GM19328 (cell line): ENCODE results near the gene HOXA6.

Experiments
- ATAC-seq: cut with Tn5 transposase; IDR thresholded peaks from one replicate; pipeline ENCODE4 v1.9.1; 2021; ENCODE audit warnings: mild to moderate bottlenecking, moderate library complexity; ENCODE audit not compliant: unreplicated experiment

Gene HOXA6

DNA sequence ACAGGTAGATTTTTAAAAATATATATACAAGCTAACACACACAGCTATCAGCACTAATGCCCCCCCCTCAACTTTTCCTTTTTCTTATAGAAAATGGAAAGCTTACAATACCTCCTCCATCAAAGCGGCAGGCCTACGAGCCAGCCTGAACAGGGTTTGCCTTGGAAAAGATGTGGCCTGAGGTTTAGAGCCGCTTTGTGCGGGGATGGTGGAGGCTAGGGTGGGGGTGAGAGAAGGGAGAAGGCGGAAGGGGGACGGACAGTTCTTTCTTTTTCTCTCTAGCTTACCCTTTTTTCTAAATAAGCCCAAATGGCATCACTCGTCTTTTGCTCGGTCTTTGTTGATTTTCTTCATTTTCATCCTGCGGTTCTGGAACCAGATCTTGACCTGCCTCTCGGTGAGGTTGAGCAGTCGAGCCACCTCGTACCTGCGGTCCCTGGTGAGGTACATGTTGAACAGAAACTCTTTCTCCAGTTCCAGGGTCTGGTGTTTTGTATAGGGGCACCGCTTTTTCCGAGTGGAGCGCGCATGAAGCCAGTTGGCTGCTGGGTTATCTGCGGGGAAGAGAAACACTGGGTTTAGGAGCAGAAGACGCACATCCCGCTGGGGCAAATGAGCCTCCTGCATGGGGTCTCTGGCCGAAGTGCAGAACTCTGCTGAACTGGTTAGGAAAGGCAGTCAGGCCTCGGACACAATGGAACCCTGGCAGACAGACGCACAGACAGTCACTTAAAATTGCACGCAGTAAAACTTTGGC, 15.9 kb upstream of the HOXA6 start:
- ATAC-seq, result no peak

- ATAC-seq, result no peak
Measured at GRCh38 chr7:27162561-27163287, 15.2 kb upstream of the HOXA6 start.

GRCh38 chr7:27161721-27162560, 14.4 kb upstream of the HOXA6 start:
- ATAC-seq, result no peak

GRCh38 chr7:27161214-27161720, 13.7 kb upstream of the HOXA6 start:
- no peak for ATAC-seq

DNA sequence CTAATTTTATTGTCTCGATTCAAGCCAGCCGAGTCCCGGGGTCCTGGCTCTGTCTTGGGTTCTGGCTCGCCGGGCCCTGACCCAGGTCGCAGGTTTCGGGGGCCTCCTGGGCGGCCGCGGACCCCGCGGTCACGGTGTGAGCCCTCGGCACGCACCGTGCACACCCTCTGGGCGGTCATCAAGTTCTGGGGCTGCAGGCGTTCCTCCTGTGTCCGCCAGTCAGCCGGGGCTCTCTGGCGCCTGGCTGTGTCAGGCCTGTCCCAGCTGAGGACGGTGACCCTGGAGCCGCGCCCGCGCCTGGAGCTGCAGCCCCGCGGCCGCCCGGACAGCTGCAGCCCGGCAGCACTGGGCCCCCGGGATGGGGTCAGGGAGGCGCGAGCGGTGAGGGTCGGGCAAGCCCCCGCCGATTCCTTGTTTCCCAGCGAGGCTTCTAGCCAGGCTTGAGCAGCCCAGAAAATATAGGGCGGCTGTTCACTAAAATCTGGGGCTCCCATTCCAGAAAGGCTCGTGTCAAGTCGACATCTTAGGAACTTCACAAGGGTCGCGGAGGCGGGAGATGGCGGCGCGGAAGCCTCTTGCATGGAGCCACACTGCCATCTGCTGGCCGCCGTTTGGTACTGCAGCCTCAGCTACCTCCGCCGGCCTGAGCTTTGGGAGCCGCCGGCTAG, 13.1 kb upstream of the HOXA6 start:
- no peak for ATAC-seq

DNA sequence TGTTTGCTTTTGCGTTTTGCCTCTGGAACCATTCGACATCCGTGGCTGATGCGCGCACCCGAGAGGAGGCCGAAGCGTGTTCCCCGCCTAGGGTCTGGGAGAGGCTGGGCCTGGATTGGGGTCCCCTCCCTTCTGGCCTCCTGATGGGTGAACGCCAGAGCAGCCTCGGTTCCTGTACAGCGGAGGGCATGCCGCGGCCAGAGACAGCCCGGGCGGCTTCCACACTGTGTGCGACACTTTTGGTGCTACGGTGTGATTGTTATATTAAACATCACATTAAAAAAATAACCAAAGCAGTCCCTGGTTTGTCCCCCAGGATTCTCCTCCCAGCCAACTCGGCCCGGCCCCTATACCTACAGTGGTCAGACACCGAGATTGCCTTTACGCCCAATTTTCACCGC, 12.6 kb upstream of the HOXA6 start:
- no peak for ATAC-seq

- ATAC-seq, result no peak
Measured at GRCh38 chr7:27159266-27160144, 11.9 kb upstream of the HOXA6 start.

DNA sequence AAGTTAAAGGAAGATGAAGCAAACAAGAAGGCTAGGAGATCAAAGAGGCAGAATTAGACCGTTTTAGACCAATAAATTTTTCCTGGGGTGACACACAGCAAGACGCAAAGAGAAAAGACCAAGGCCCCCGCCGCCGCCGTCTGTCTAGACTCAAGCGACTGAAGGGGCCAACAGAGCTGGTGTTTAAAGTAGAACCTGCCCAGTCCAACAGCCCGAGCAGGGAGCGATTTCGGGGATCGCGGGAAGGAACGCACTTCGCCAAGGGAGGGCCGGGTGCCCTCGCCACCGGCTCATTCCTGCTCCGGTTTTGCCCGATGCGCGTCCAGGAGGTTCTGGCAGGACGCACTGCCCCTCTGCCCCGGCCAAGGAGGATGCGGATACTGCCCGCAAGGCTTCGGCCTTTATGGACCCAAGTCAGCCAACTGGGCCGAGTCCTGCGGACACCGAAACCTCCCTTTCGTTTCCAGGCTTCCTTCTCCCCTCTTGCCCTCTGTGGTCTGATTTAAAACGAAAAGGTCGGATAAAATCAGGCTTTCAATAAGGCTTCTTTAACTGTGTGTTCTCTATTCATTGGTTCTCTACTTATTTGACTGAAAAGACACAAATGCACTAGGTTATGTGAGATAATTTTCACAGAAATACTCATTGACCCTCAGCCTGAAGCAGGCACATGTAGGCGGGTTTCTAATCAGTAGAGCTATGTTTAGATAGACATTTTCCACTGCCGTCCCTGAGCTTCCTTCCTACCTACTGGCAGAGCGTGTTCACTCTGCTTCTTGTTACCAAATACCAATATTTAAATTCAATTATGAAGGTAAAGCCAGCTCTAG, 11.1 kb upstream of the HOXA6 start:
- no peak for ATAC-seq

DNA sequence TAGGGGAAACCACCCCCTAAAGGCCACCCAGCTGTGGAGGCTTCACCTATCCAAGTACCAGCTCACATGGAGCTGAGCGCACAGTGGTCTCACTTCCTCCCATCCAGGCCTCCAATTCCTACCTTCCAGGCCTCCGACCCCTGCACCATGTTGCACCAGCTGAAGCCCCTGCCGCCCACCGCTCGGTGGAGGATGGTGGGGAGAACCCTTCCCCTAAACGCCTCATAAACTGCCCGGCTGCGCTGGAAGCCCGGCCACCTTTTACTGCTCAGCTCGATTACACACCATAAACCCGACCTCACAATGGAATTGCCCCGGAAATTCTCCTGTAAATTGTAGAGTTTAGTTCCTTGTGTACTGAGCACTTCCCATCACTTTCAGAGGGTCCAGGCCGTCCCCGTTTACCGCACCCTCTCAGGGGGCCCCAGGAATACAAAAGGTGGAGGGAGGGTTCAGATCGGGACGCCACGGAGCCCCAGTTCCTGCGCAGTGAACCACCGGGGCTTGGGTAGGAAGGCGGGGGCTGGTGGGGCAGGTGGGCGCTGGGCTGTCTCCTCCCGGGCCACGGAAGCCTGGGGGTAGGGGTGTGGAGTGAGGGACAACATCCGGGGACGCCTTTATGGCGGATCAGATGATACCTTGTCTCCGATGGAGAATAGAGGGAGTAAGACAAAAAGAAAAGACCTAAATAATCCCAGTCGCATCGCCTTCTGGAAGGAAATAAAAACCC, 10.3 kb upstream of the HOXA6 start:
- no peak for ATAC-seq

- ATAC-seq, result no peak
Measured at GRCh38 chr7:27156916-27157701, 9.5 kb upstream of the HOXA6 start.

DNA sequence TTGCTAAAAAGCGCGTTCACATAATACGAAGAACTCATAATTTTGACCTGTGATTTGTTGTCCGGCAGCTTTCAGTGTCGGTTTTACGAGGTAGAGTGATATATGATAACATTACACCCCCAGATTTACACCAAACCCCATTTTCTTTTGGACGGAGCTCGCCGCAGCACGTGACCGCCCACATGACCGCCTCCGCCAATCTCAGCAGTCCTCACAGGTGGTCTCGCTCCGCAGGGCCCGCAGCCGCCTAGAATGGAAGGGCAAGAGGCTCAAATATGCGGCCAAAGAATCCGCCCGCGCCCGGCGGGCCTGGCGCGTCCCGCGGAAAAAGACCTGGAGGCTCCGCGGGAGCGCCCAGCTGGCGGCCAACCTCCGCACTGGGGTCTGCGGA, 8.9 kb upstream of the HOXA6 start, which contains the start of gene HOXA7:
HOXA7 (minus strand) TSS at position 168 of the 391 bp plus-strand sequence; CDS start at position 38, 130 bp downstream.
- no peak for ATAC-seq

DNA sequence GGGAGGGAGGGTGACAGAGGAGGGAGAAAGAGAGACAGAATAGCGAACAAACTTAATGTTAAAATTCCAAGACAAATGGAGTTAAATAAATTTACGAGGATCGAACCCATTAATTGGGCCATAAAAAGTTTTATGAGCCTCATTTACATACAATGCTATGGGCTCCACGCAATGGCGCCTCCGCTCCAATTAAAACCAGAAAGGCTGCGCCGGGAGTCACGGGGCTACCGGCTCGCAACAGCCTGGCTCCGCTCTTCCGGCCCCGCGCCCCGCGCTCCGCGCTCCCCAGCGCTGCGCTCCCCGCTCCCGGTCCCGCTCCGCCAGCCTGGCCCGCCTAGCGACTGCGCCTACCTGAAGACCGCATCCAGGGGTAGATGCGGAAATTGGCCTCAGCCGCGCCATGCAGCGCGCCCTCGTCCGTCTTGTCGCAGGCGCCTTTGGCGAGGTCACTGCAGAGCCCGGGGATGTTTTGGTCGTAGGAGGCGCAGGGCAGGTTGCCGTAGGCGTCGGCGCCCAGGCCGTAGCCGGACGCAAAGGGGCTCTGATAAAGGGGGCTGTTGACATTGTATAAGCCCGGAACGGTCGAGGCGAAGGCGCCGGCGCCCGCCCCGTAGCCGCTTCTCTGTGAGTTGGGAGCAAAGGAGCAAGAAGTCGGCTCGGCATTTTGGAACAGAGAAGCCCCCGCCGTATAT, 8.4 kb upstream of the HOXA6 start:
- no peak for ATAC-seq

DNA sequence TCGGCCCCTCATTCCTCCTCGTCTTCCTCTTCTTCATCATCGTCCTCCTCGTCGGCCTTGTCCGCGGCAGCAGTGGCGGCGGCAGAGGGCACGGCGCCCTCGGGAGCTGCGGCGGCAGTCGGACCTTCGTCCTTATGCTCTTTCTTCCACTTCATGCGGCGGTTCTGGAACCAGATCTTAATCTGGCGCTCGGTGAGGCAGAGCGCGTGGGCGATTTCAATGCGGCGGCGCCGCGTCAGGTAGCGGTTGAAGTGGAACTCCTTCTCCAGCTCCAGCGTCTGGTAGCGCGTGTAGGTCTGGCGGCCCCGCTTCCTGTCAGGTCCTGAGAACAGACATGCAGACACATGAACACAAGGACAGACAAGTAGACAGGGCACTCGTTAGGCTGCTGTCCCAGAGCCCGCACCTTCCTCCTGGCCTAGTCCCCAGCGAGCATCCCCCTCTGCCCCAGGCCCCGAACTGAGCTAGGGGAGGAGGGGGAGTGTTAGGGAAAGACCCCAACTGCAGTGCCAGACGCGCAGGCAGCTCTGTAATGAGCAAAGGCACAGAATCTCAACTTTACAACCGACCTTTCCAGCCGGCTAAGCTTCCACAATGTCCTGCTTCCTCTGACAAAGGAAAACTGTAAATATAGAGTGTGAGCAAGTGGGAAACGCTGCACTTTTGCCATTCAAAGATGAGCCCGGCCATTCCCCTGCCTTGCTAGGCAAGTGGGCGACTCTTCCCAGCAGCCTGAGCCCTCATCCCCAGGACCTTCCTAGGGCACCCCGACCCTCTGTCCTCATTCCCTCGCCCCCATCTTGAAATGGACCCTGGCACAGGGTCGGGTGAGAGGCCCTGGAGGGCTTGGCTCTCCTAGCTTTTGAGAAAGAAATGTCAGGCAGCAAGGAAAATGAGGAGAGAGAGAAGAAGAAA, 7.6 kb upstream of the HOXA6 start:
- no peak for ATAC-seq

GRCh38 chr7:27154369-27154768, 6.8 kb upstream of the HOXA6 start:
- no peak for ATAC-seq

GRCh38 chr7:27153526-27153925, 6.0 kb upstream of the HOXA6 start:
- ATAC-seq, result no peak
